ENCODE measurements around the gene CHRM1.

DNA sequence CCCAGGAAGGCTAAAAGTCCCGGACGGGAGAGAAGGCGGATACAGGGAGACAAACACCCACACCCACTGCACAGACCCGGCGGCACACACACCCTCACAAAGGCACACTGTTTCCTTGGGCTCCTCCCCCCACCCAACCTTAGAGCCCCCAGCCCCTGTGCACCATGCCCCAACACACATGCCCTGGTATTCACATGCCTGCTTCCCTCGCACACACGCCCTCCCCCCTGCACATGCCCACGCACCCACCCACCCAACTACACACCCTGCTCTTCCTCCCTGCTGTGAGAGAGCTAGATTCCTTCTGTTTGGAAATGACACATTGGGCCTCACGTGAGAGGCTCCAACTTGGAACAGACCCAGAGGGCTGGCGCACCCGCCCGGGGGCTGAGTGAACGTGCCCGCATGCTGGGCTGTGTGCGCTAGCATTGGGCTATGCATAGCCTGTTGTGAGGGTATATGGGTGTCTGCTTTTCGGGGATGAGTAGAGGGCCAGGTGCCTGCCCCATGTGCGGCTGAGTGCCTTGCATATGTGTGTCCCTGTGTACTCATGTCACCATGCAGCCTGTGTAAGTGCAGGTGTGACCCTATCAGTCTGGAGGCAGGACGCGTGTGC, 518 bp upstream of the CHRM1 start:
- TF ChIP-seq, protein P1, sequence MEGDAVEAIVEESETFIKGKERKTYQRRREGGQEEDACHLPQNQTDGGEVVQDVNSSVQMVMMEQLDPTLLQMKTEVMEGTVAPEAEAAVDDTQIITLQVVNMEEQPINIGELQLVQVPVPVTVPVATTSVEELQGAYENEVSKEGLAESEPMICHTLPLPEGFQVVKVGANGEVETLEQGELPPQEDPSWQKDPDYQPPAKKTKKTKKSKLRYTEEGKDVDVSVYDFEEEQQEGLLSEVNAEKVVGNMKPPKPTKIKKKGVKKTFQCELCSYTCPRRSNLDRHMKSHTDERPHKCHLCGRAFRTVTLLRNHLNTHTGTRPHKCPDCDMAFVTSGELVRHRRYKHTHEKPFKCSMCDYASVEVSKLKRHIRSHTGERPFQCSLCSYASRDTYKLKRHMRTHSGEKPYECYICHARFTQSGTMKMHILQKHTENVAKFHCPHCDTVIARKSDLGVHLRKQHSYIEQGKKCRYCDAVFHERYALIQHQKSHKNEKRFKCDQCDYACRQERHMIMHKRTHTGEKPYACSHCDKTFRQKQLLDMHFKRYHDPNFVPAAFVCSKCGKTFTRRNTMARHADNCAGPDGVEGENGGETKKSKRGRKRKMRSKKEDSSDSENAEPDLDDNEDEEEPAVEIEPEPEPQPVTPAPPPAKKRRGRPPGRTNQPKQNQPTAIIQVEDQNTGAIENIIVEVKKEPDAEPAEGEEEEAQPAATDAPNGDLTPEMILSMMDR (IDR thresholded peaks at IDR 0.05; ENCODE audit: insufficient read depth, low read length) = no peak
- no peak for TF ChIP-seq POLR2AphosphoS5 (IDR thresholded peaks at IDR 0.05; ENCODE audit: low read depth)

All from HL-60 (cell line).